Effector CD8-positive, alpha-beta T cell (primary cell): ENCODE results near the gene TRAP1.
"Not testable (repeated sequence)": the region's sequence is repeated elsewhere in the genome, so short reads cannot be mapped to it uniquely, and the experiment has no call there.

Experiments
- DNase-seq: peaks from one replicate; lab custom pipeline; 2025; lab: John Stamatoyannopoulos, UW

The TRAP1 gene

GRCh38 chr16:3736116-3736515 is 18.8 kb upstream of the TRAP1 start:
- no peak for DNase-seq

DNA sequence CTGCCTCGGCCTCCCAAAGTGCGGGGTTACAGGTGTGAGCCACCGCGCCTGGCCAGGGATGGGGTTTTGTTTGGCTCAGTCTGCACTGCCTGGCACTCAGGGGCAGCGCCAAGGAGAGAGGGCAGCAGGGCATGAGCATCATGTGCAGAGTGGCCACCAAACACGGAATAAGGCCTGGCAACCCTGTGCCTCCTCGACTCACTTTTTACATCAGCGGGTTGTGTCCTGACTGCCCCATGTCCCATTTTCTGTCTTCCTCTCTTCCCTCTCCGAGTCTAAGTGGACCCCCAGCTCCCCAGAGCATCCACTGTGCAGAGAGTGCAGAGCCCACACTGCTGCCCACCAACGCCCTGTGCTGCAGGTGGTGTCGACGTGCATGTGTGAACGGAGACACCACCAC is 18.2 kb upstream of the TRAP1 start:
- DNase-seq, result no peak

DNA sequence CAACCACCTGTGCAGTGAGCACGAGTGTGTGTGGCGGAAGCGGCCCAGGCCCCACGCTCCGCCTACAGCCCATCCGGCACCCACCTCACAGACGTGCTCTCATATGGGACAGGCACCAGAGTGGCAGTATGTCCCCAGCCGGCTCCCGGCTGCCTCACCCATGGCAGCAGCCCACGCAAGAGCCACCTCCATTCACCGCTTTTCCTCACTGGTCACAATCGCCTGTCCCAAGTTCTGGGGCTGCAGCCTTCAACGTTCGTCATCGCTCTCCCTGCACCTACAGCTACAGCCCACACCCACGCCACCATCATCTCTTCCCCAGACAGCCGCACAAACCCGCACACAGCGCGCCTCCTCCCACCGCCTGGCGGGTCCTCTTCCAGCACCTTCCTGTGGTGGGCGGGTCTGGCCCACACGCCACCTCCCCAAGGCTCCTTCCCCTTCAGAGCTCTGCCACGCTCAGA is 17.5 kb upstream of the TRAP1 start:
- DNase-seq, result no peak

DNA sequence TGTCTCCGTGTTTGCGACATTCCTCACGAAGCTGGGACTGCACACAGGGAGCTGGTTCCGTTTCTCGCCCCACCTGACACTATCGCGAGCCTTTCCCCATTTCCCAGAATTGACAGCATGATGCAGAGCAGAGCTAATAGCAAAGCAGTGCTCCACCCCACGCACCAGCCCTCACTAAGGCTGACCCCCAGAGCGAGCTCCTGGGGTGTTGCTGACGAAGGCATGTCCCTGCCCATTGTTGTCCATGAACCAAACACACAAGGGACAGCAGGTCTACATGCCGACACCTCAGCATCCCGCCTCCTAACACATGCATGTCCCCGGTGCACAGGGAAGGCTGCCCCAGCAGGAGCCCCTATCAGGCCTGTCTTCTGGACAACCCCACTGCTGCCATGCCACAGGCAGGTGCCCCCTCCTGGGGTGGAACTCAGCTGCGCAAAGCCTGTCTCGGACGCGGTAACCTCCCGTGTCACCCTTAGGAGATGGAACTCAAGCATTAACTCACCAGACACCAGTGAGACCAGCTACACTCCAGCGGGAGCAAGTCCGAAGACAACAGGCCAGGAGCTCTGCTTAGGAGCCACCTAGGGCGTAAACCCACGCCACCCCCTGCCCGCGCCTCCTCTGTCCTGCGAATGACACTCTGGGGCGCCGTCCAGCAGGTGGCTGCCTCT is 16.9 kb upstream of the TRAP1 start:
- DNase-seq, result no peak

GRCh38 chr16:3732171-3732570 is 14.8 kb upstream of the TRAP1 start:
- DNase-seq, result no peak

DNA sequence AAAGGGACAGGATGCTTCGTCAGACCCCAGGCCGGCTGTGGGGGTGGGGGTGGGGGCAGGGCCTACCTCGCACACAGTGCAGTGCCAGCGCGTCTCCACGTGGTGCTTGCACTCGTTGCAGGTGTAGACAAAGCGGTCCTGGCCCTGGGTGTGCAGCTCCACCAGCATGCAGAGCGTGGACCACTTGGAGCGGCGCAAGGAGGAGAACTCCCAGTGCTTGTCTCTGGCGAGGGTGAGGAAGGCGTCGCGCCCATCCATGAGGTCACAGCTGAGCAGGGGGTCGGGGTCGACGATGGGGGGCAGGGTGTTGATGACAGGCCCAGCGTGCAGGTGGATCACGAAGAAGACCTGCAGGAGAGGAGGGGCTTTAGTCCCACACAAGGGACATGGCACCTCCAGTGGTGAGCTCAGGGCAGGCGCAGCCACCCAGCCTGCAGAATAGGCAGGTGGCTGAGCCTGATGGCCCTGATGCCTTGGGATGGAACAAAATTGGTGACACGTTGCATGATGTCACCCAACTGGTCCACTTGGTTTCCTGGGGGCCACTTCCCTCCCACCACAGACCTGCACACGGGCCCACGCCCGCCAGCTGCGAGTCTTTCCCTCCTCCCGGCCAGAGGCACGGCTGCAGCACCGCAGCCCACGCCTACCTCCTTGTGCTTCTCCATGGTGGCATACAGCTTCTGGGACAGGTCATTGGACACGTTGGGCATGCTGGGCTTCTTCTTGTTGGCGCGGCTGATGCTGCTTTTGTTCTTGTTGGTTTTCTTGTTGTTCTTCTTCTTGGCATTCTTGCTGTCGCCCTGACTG is 14.0 kb upstream of the TRAP1 start:
- no peak for DNase-seq

- DNase-seq, result no peak
Observed at GRCh38 chr16:3730161-3731125, 13.1 kb upstream of the TRAP1 start.

DNA sequence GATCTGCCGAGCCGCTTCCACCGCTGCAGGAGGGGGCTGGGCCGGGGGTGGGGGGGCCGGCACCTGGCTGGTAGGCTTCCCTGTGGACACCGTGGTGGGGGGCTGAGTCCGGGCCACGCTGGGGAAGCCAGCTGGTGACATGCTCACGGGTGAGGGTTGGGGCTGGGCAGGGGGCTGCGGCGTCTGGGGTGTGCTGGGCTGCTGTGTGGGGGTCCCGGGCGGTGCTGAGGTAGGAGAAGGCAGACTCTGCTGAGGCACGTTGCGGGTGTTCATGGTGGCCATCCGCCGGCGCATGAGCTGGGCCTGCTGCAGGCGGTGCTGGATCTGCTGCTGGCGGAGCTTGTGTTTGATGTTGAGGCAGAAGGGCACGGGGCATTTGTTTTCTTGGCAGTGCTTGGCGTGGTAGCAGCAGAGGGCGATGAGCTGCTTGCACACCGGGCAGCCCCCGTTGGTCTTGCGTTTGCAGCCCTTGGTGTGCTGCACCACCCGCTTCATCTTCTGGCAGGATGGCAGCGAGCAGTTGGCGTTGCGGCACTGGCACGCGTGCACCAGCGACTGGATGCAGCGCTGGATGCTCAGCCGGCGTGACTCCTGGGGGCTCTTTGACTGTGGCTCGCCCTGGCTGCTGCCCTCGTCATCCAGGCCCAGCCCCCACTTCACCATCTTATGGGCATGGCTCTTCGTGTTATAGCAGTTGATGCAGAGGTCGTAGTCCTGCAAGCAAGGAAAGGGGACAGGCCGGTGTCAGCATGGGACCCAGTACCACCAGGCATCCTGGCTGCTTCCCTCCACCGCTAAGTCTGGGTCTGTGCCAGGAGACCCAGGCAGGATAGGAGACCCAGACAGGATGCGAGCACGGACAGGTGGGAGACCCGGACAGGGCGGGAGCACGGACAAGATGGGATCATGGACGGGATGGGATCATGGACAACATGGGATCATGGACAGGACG is 12.1 kb upstream of the TRAP1 start:
- DNase-seq, result no peak

- no peak for DNase-seq
Observed at GRCh38 chr16:3728424-3729160, 11.3 kb upstream of the TRAP1 start.

DNA sequence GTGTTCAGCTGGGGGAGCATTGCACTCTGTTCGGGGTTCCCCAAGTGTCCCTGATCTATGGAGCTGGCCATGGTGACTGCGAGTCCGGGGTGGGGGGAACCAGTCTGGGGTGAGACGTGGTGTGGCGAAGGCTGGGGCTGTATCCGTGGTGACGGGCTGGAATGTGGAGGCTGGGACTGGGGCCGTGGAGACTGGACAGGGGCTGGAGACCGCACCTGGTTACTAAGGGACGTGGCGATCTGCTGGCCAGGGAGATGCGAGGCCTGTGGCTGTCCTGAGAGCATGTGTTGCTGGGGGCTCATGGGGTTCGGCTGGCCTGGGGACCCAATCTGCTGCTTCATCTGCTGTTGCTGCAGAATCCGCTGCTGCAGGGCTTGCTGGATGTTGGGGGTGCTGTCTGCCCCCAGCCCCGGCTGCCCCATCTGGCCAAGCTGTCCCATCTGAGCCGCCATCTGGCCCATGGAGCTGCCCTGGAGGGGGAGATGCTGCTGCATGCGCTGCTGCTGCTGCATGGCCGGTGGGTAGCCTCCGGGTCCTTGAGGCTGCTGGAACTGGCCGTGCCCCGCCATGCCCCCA is 10.6 kb upstream of the TRAP1 start:
- no peak for DNase-seq

GRCh38 chr16:3726021-3726687 is 8.8 kb upstream of the TRAP1 start:
- DNase-seq, result no peak

DNA sequence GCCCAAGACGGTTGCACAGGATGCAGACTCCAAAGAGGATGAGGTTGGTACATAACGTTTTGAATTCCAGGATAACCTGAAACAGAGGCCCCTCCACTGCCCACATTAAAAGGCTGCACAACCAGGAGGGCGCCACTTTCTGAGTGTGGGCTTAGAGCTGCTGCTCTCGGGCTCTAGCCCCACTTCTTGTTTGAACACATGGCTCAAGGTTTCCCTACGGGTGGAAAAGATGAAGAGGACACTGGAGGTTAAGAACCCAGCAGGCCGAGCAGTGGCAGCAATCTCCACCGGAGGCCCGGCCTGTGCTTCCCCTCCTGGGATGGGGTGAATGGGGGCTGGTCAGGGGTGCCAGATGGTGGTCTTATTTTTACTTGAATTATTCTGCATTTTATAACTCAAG is 8.0 kb upstream of the TRAP1 start:
- no peak for DNase-seq

- no peak for DNase-seq
Observed at GRCh38 chr16:3722508-3722907, 5.2 kb upstream of the TRAP1 start.

- no peak for DNase-seq
Observed at GRCh38 chr16:3720418-3720817, 3.1 kb upstream of the TRAP1 start.

- no peak for DNase-seq
Observed at GRCh38 chr16:3718628-3719027, 1.3 kb upstream of the TRAP1 start.

- DNase-seq, result no peak
Observed at GRCh38 chr16:3718019-3718391, 681 bp upstream of the TRAP1 start.

DNA sequence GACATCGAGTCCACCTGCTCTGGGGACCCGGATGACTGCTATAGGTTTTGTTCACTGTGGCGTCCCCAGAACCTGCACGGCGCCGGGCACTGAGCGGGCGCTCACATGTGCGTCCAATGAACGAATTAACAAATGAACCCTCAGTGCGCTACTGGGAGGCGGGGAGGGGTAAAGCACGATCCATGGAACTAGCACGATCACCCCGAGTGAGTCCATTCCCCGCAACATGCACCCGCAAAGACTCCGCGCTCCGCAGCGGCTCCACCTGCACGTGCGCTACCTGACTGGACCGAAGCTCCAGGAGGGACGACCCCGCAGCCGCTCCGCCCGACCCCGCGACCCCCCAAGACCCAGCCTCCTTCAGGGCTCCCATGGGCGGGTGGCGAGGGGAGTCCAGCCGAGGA is 491 bp downstream of the TRAP1 start:
- DNase-seq, result no peak

DNA sequence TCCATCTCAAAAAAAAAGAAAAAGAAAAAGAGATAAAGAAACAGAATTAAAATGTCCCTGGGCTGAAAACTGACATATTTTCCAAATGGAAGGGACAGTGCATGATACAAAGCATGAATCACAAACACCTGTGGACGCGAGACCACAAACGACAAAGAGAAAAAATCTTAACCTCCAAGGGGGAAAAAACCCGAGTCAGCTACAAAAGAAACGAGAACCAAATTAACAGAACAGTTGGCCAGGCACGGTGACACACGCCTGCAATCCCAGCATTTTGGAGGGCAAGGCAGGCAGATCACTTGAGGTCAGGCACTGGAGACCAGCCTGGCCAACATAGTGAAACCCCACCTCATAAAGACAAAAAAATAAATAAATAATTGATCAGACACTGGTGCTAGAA is 1.9 kb downstream of the TRAP1 start:
- no peak for DNase-seq

GRCh38 chr16:3714378-3714777 is 2.9 kb downstream of the TRAP1 start:
- not testable (repeated sequence) for DNase-seq
